Measurements from ENCODE around the gene TMEM255B.
A peak's percentile ranks its signal among the peaks of the same experiment; 100 is the strongest.
"Not testable (repeated sequence)": the region's sequence is repeated elsewhere in the genome, so short reads cannot be mapped to it uniquely, and the experiment has no call there.

The TMEM255B gene

DNA sequence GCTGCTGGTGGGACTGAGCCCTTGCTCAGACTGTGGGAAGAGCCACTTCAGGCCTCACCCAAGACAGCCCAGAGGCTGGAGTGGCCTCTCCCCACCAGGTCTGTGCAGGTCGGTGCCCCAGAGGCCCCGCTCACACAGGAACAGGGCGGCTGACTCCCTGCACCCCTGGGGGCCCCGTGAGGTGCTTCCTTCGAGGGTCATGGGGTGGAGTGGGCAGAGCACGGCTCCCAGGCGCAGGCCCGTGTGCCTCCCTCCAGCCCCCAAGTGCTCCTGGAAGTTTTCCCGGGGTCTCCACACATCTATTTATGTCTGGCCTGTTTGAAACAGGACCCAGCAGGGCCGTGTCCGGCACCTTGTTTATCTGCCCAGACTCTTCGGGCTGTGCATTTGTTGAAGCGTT, 9.5 kb upstream of the TMEM255B start:
- DNase-seq (ENCODE audit: low read depth): no peak

GRCh38 chr13:113749967-113750366, 9.1 kb upstream of the TMEM255B start:
- no peak for DNase-seq (ENCODE audit: low read depth)

DNA sequence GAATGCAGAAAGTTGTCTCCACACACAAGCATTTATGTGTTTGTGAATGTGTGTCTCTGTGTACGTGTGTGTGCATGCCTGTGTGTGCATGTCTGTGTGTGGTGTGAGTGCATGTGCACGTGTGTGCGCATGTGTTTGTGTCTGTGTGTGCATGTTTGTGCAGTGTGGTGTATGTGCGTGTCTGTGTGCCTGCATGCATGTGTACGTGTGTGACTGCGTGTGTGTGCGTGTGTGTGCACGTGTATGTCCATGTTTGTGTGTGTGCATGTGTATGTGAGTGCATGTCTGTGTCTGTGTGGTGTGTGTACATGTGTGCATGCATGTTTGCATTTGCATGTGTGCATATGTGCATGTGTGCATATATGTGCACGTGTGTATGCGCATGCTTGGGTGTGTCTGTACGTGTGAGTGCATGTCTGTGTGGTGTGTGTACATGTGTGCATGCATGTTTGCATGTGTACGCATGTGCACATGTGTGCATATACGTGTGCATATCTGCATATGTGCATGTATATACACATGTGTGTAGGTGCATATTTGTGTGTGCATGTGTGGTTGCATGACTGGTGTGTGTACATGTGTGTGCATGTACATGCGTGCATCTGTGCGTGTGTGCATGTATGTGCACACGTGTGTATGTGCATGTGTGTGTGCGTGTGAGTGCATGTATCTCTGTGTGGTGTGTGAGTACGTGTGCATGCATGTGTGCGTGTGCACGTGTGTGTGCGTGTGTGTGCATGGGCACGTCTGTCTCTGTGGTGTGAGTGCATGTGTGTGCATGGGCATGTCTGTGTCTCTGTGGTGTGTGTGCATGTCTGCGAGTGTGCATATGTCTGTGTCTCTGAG, 8.2 kb upstream of the TMEM255B start:
- no peak for DNase-seq (ENCODE audit: low read depth)

- no peak for DNase-seq (ENCODE audit: low read depth)
These were observed 7.5 kb upstream of the TMEM255B start for GRCh38 chr13:113751491-113751890.

- not testable (repeated sequence) for DNase-seq (ENCODE audit: low read depth)
These were observed 6.6 kb upstream of the TMEM255B start for GRCh38 chr13:113752211-113752986.

DNA sequence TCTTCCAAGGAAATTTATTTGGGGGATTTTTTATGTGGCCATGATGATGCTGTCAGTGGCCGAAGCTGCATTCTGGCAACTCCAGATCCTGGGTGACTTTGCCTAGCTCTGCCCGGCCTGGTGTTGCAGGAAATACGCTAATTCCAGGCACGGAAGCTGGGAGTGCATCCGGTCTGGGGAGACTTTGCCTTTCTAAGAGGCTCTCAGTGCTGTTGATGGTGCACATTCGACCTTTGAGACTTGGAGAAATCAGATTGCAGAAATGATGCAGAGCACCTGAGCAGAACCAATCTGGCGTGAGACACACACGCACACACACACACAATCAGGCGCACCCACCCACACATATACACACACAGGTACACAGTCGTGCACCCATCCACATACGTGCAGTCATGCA, 5.9 kb upstream of the TMEM255B start:
- no peak for DNase-seq (ENCODE audit: low read depth)

GRCh38 chr13:113754242-113754641, 4.8 kb upstream of the TMEM255B start:
- DNase-seq (ENCODE audit: low read depth): no peak

GRCh38 chr13:113754691-113755090, 4.3 kb upstream of the TMEM255B start:
- no peak for DNase-seq (ENCODE audit: low read depth)

DNA sequence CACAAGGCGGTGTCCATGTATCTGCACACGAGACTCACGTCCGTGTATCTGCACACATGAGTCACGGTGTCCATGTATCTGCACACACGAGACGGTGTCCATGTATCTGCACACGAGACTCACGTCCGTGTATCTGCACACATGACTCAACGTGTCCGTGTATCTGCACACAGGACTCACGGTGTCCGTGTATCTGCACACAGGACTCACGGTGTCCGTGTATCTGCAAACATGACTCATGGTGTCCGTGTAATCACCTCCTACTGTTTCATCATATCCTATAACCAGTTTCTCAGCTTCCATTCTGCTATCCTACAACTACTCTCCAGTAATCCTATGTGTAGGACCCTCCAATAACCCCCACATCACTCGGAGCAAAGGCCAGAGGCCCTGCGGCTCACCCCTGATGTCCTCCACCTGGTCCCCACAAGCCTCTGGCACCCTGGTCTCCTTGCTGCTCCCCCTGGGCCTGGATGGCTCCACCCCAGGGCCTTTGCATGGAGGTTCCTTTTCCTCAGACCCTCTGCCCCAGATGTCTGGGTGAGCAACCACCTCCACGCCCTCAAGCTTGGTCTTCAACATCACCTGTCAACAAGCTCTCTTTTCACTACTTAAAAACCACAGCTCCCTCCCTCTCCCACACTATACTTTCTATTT, 2.5 kb upstream of the TMEM255B start:
- DNase-seq (ENCODE audit: low read depth): no peak

DNA sequence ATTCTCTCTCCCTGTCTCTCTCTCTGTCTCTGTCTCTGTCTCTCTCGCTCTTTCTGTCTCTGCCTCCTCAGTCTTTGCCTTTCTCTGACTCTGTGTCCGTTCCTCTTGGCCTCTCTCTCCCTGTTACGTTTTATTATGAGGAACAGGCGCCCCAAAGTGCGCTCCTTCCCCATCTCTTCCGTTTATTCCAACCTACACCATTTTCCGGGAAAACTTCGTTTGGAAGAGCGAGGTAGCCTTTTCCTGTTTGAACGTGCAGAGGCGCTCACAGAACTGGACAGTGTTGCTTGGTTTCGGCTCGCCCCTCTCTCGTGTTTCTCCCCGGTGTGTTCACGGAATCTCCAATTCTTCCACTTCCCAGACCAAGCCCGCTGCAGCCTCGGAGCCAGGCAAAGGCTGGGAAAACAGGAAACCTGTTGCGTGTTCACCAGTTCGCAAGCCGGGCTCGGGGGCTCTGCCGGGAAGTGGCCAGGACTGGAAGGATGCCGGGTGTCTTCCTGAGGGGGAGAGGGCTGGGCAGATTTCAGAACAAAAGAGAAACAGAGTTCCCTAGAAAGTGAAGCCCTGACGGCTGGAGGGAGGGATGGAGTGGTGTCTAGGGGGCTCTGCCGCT, 605 bp downstream of the TMEM255B start:
- DNase-seq (ENCODE audit: low read depth): no peak

DNA sequence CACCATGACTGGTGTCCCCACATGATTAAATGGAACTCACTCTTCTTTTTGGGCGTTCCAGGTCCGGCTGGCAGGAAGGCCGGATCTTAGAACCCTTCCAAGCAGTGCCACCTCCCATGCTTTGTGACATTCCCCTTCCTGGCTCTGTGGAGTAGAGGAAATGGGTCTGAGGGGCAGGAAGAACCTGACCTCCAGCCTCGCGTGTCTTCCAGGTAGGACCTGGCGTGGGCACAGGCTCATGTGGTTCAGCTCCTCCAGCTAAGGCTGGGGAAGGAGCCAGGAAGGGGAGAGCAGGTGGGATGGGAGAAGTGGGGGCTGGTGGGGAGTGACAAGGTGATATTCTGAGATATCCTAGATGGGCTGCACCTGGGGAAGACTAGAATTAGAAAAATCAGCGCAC, 2.1 kb downstream of the TMEM255B start:
- no peak for DNase-seq (ENCODE audit: low read depth)

DNA sequence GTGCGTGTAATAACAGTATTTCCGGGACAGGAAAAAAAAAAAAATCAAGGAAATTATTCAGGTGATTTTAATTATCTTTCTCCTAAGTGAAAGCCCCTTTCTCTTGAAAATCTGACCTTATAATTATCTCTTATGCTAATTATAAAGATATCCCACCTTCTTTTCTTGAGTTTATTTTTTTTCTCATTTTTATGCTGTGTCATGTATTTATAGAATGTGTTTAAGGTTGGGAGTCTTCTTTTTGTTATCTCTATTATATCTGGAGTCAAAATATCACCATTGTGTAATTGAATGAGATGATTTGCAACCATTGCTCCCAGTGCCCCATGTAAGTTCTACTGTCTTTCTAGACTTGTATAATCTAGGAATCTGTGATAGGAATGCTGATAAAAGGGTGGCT, 3.0 kb downstream of the TMEM255B start:
- DNase-seq (ENCODE audit: low read depth): no peak

DNA sequence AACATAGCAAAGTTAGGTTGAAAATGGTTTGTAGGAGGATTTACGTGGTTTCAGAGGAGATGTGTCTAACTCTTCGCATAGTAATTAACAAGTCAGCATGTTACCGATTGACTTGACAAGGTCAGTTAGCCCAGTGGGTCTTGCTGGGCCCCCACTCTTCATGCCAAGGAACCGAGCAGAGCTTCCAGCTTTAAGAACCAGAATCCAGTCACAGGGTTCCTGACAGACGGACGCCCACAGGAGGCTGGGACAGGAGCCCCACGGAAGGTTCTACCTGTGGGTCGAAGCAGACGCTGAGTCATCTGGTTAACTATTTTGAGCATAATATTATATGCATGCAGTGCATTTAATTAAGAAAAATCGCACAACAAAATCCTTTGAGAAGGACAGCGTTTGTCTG, 3.5 kb downstream of the TMEM255B start:
- no peak for DNase-seq (ENCODE audit: low read depth)

- DNase-seq (ENCODE audit: low read depth): no peak
These were observed 4.2 kb downstream of the TMEM255B start for GRCh38 chr13:113763254-113763653.

GRCh38 chr13:113763961-113764792, 5.2 kb downstream of the TMEM255B start:
- no peak for DNase-seq (ENCODE audit: low read depth)

DNA sequence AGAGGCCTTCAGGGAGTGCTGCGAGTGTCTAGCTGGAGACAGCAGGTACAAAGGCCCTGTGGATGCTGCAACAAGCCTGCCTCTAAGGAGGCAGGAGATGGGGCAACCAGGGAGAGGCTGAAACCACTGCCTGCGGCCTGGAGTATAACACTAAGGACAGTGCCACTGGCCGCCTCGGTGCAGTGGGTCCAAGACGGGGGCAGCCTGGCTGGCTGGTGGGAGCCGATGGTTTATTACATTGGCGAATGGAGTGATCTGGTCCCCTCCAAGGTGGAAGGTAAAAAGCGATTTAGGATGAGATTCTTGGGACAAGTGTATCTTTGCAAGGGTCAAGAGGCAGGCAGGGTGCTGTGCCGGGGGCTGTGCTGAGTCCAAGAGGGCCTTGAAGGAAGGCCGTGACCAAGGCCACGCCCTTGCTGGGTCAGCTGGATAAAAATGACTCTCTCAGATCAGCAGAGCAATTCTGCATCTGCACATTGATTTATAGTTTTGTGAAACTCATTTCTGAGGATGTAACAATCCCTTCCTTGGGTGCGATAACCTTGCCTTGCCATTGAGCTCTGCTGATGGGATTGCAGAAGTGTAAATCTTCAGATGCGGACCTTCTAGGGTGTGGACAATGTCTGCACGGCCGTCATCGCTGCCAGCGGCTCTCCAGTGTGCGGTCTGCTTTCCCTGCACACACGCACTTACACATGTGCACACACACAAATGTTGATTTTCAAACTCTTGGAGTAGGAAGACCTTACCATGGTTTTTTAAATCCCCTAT, 6.0 kb downstream of the TMEM255B start:
- no peak for DNase-seq (ENCODE audit: low read depth)

DNA sequence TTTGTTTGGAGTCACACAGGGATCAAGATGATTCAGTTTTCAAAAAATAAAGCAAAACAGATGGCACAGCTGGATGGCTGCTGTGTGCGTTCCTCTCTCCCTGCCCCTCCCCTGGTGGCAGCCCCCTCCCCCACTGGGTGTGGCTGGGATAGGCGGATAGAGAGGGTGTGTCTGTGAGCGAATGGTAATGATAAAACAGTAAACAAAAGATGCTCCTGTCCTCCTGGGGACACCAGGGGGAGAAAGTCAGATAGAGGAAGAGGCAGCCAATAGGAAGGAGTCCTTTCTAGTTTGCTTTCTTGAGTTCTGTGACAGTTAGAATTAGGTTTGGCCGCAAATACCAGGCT, 6.5 kb downstream of the TMEM255B start:
- peak; percentile 24 for DNase-seq (ENCODE audit: low read depth)

DNA sequence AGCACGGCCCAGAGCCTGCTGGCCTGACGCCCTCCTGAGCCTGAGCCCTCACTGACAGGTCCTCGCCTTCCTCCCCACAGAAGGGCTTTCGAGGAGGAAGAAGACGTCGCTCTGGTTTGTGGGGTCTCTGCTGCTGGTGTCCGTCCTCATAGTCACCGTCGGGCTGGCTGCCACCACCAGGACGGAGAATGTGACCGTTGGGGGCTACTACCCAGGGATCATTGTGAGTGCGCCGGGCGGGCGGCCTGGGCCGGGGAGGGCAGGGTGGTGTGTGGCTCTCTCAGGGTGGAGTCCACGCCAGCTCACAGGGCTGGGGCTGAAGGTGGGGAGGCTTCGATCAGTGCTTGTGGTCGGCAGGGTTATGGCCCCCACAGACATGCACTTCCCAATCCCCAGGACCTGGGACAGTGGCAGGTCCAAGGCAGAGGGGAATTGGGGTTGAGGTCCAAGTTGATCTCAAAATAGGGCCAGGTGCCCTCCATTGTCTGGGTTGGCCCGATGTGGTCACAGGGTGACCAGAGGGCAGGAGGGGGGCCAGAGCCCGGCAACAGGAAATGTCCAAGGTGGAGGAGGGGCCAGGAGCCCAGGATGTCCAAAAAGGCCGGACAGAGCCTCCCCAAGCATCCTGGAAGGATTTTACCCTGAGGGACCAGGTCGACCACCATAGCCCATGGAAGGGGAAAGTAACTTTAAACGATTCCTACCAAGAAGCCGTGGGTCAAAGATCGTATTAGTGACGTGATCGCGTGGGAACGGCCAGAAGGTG, 7.2 kb downstream of the TMEM255B start:
- no peak for DNase-seq (ENCODE audit: low read depth)

DNA sequence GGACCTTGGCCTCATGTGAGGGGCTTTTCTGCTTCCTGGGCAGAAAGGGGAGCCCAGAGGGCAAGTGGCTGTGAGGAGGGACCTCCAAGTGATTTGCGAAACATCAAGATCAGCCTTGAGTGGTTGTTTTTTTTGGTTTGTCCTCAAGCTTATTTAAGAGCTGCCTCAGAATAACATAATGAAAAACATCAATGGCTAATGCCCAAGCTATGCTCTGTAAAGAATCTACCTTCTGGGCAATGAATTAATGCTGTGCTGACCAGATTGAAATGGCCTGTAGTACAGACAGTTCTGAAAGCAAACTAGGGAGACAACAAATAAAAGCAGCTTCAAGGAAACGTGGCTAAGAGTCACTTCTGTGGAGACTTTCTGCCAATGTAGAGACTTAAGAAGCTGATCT, 8.3 kb downstream of the TMEM255B start:
- DNase-seq (ENCODE audit: low read depth): no peak

All from fibroblast of the conjunctiva (primary cell).